Measurements from ENCODE around the gene MATK. TPM values are rescaled to one million over a fixed set of nuclear protein-coding genes. Genes with fewer than 3 reads are reported as not detected.

Gene MATK
- polyA plus RNA-seq, 3 donors: 0.88 to 1.9 (median 0.90) TPM

DNA sequence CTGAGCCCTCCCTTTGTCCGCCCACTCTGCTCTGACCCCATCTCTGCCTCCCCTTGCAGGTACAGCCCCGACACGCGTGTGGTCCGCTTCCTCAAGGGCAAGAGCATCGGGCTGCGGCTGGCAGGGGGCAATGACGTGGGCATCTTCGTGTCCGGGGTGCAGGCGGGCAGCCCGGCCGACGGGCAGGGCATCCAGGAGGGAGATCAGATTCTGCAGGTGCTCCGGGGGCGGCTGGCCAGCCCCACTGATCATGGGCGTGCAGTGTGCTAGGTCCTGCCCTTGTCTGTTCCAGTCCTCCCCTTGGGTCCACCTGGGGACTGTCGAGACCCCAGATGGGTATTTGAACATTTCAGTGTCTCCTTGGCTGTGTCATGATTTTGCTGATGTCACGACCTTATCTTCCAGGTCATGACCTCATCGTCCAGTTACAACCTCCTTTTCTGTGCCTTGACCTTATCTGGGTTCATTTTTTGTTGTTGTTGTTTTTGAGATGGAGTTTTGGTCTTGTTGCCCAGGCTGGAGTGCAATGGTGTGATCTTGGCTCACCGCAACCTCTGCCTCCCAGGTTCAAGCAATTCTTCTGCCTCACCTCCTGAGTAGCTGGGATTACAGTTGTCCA is 50.0 kb downstream of the MATK start:
- DNase-seq (ENCODE audit: extremely low read depth in 1 of 11, low read depth in 9 of 11, low spot score in 4 of 11): no peak

DNA sequence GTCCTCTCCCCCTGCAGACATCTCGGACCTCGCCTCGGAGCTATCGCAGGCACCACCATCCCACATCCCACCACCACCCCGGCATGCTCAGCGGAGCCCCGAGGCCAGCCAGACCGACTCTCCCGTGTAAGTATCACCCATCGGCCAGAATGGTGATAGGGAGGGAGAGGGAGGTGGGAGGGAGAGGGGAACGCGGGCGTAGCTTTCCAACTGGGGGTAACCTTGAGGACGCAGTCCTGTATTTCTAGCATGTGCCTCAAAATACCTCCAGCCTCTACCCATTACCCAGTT is 51.9 kb downstream of the MATK start:
- no peak for DNase-seq (ENCODE audit: extremely low read depth in 1 of 11, low read depth in 9 of 11, low spot score in 4 of 11)

DNA sequence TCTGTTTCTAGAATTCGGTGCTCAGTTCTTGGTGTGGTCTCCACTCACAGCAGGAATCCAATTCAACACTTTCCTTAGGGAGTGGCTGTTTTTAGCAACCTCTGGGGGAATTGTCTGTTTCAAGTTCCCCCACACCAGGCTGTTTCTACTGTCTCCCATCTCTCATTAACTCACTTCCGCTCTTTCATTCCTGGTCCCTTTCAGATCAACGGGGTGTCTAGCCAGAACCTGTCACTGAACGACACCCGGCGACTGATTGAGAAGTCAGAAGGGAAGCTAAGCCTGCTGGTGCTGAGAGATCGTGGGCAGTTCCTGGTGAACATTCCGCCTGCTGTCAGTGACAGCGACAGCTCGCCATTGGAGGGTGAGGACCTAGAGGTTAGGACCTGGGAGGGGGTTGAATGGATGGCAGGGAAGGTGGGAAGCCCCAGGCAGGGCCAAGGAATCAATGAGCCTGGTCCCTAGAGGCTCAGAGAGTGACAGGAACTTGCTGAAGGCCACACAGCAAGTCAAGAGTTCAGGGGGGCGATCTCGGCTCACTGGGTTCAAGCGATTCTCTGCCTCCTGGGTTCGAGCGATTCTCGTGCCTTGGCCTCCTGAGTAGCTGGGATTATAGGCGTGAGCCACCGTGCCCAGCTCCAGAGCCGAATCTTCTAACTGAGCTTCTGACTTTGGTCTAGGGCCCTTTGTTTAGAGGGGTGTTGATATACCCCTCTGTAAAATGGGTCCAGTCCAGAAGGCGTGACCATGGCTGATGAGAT is 52.5 kb downstream of the MATK start:
- no peak for DNase-seq (ENCODE audit: extremely low read depth in 1 of 11, low read depth in 9 of 11, low spot score in 4 of 11)

GRCh38 chr19:3732108-3732507 is 54.1 kb downstream of the MATK start:
- no peak for DNase-seq (ENCODE audit: extremely low read depth in 1 of 11, low read depth in 9 of 11, low spot score in 4 of 11)

DNA sequence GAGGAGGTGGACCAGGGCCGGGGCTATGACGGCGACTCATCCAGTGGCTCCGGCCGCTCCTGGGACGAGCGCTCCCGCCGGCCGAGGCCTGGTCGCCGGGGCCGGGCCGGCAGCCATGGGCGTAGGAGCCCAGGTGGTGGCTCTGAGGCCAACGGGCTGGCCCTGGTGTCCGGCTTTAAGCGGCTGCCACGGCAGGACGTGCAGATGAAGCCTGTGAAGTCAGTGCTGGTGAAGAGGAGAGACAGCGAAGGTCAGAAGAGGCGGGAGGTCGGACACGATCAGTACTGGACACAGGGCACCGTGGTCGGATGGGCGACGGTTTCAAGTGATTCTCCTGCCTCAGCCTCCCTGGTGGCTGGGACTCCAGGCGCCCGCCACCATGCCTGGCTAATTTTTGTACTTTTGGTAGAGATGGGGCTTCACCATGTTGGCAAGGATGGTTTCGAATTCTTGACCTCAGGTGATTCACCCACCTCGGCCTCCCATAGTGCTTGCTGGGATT is 55.7 kb downstream of the MATK start:
- no peak for DNase-seq (ENCODE audit: extremely low read depth in 1 of 11, low read depth in 9 of 11, low spot score in 4 of 11)

Other genes with a start within 250 kb of the MATK start
- 10 to 100 TPM in 1 of 3 donors, 1 to 10 TPM in 2; 3.3 to 10.7 (median 6.5) TPM for gene TEKTIP1, start 247.2 kb downstream of the MATK start, polyA plus RNA-seq (ENCODE audit: insufficient read length in 3 of 3)
- gene MFSD12, start 228.8 kb downstream of the MATK start, polyA plus RNA-seq (ENCODE audit: insufficient read length in 3 of 3): 10 to 100 TPM; 44.0 to 93.7 (median 60.7) TPM
- gene HMG20B, start 213.4 kb downstream of the MATK start, polyA plus RNA-seq (ENCODE audit: insufficient read length in 3 of 3): 10 to 100 TPM; 67.6 to 94.6 (median 91.9) TPM
- gene GIPC3, start 200.9 kb downstream of the MATK start, polyA plus RNA-seq (ENCODE audit: insufficient read length in 3 of 3): 1 to 10 TPM; 3.1 to 3.8 (median 3.6) TPM
- 1 to 10 TPM; 2.2 to 4.2 (median 3.5) TPM for gene TBXA2R, start 179.5 kb downstream of the MATK start, polyA plus RNA-seq (ENCODE audit: insufficient read length in 3 of 3)
- gene CACTIN, start 159.6 kb downstream of the MATK start, polyA plus RNA-seq (ENCODE audit: insufficient read length in 3 of 3): 10 to 100 TPM; 17.5 to 30.8 (median 28.9) TPM
- gene PIP5K1C, start 85.9 kb downstream of the MATK start, polyA plus RNA-seq (ENCODE audit: insufficient read length in 3 of 3): 10 to 100 TPM; 19.7 to 30.2 (median 28.9) TPM
- gene TJP3, start 78.0 kb downstream of the MATK start, polyA plus RNA-seq (ENCODE audit: insufficient read length in 3 of 3): 10 to 100 TPM in 2 of 3 donors, 1 to 10 TPM in 1; 8.3 to 14.8 (median 11.1) TPM
- 10 to 100 TPM; 11.7 to 21.0 (median 18.5) TPM for gene APBA3, start 24.7 kb downstream of the MATK start, polyA plus RNA-seq (ENCODE audit: insufficient read length in 3 of 3)
- 10 to 100 TPM; 26.4 to 46.6 (median 42.0) TPM for gene MRPL54, start 23.7 kb downstream of the MATK start, polyA plus RNA-seq (ENCODE audit: insufficient read length in 3 of 3)
- not detected for gene RAX2, start 14.2 kb downstream of the MATK start, polyA plus RNA-seq (ENCODE audit: insufficient read length in 3 of 3)
- 1 to 10 TPM; 2.3 to 3.6 (median 3.2) TPM for gene ZFR2, start 82.7 kb upstream of the MATK start, polyA plus RNA-seq (ENCODE audit: insufficient read length in 3 of 3)
- gene ATCAY, start 94.3 kb upstream of the MATK start, polyA plus RNA-seq (ENCODE audit: insufficient read length in 3 of 3): under 1 TPM; 0.33 to 0.51 (median 0.39) TPM
- not detected for gene NMRK2, start 146.7 kb upstream of the MATK start, polyA plus RNA-seq (ENCODE audit: insufficient read length in 3 of 3)
- gene DAPK3, start 184.7 kb upstream of the MATK start, polyA plus RNA-seq (ENCODE audit: insufficient read length in 3 of 3): 10 to 100 TPM; 32.7 to 50.8 (median 42.1) TPM
- 1,000 to 10,000 TPM; 1,532 to 1,936 (median 1,761) TPM for gene EEF2, start 199.1 kb upstream of the MATK start, polyA plus RNA-seq (ENCODE audit: insufficient read length in 3 of 3)
- gene PIAS4, start 221.4 kb upstream of the MATK start, polyA plus RNA-seq (ENCODE audit: insufficient read length in 3 of 3): 10 to 100 TPM; 30.7 to 36.6 (median 33.3) TPM

Measured in renal cortex interstitium (tissue), 11 donors.